Measurements from ENCODE around the gene MBLAC1.

The MBLAC1 gene

GRCh38 chr7:100154651-100155491 is 28.1 kb downstream of the MBLAC1 start:
- no peak for DNase-seq

GRCh38 chr7:100155553-100156317 is 29.0 kb downstream of the MBLAC1 start:
- DNase-seq, result no peak

- DNase-seq, result no peak
Measured at GRCh38 chr7:100156331-100157068, 29.7 kb downstream of the MBLAC1 start.

GRCh38 chr7:100157069-100157333 is 30.2 kb downstream of the MBLAC1 start:
- DNase-seq, result no peak

GRCh38 chr7:100157334-100158228 is 30.8 kb downstream of the MBLAC1 start:
- DNase-seq, result peak; percentile 11

GRCh38 chr7:100158229-100159098 is 31.7 kb downstream of the MBLAC1 start, which contains the start of gene TRAPPC14:
TSS of gene TRAPPC14 (minus strand) at chr7:100158723. CDS start at chr7:100158499, 224 bp downstream.
- DNase-seq, result peak; percentile 85

GRCh38 chr7:100159099-100159623 is 32.4 kb downstream of the MBLAC1 start:
- peak; percentile 39 for DNase-seq

- no peak for DNase-seq
Measured at GRCh38 chr7:100160067-100160466, 33.3 kb downstream of the MBLAC1 start.

- no peak for DNase-seq
Measured at GRCh38 chr7:100163006-100163531, 36.3 kb downstream of the MBLAC1 start.

GRCh38 chr7:100163871-100164270 is 37.1 kb downstream of the MBLAC1 start:
- no peak for DNase-seq

GRCh38 chr7:100166317-100166940 is 39.7 kb downstream of the MBLAC1 start:
- no peak for DNase-seq

GRCh38 chr7:100166970-100167911 is 40.5 kb downstream of the MBLAC1 start:
- no peak for DNase-seq

GRCh38 chr7:100167912-100168323 is 41.2 kb downstream of the MBLAC1 start:
- peak; percentile 28 for DNase-seq

- DNase-seq, result no peak
Measured at GRCh38 chr7:100169147-100169850, 42.5 kb downstream of the MBLAC1 start.

GRCh38 chr7:100170101-100170897 is 43.5 kb downstream of the MBLAC1 start:
- DNase-seq, result no peak

- DNase-seq, result no peak
Measured at GRCh38 chr7:100171087-100171681, 44.4 kb downstream of the MBLAC1 start.

- no peak for DNase-seq
Measured at GRCh38 chr7:100171840-100172239, 45.1 kb downstream of the MBLAC1 start.
